Panc1 (cell line): ENCODE results near the gene CATSPER3. TPM values are rescaled to one million over a fixed set of nuclear protein-coding genes. Genes with fewer than 3 reads are reported as not detected.
A peak's percentile ranks its signal among the peaks of the same experiment; 100 is the strongest.

Source experiments
- ATAC-seq: fragments of 200-7000 bp; cut with Tn5 transposase; 2 replicates; pipeline ENCODE4 v1.9.1; 2020; ENCODE audit warnings: mild to moderate bottlenecking, moderate library complexity
- BruUV-seq: library from RNA; stranded (reverse); fragments of 400-500 nt; replicated peaks from 2 replicates; lab custom pipeline; 2021; lab: Mats Ljungman, UMichigan
- CTCF ChIA-PET: fragments of 300-600 bp; sonication (Branson Sonifier 250); formaldehyde crosslinking; loops from one replicate; lab custom pipeline; 2022; ENCODE audit warnings: antibody characterized with exemption; lab: Charles Lee
- POLR2A ChIA-PET: fragments of 300-600 bp; sonication (Branson Sonifier 250); formaldehyde crosslinking; loops from one replicate; lab custom pipeline; 2022; ENCODE audit warnings: antibody characterized with exemption; lab: Charles Lee
- DNase-seq: peaks from one replicate; pipeline ENCODE4 v3.0.0-alpha.2; 2010; ENCODE audit warnings: low read depth, low spot score
- H3K27ac ChIP-seq: 2 replicates; pipeline ENCODE4 v1.5.1; 2011; ENCODE audit warnings: mild to moderate bottlenecking, low read length, inconsistent platforms
- H3K27me3 ChIP-seq: fragments of 200-500 bp; sonication (Bioruptor generic); 2 replicates; pipeline ENCODE4 v1.6.0; 2014; ENCODE audit warnings: low read length, inconsistent platforms; ENCODE audit not compliant: control insufficient read depth, insufficient read depth
- H3K36me3 ChIP-seq: fragments of 200-500 bp; sonication (Bioruptor generic); 2 replicates; pipeline ENCODE4 v1.5.1; 2014; ENCODE audit warnings: inconsistent platforms, mild to moderate bottlenecking, low read length, moderate library complexity; ENCODE audit not compliant: control insufficient read depth, insufficient read depth
- H3K4me1 ChIP-seq: 2 replicates; pipeline ENCODE4 v1.5.1; 2011; ENCODE audit warnings: inconsistent platforms, mild to moderate bottlenecking, low read length, moderate library complexity; ENCODE audit not compliant: control insufficient read depth, insufficient read depth
- H3K4me3 ChIP-seq, 2 experiments: 2 replicates each; pipeline ENCODE4 v1.5.1; 2011 to 2012; ENCODE audit warnings: low read depth in 2 of 2, low read length in 2 of 2, mild to moderate bottlenecking in 2 of 2, inconsistent platforms in 1 of 2, moderate library complexity in 1 of 2
- H3K9me3 ChIP-seq: fragments of 200-500 bp; sonication (Bioruptor generic); 2 replicates; pipeline ENCODE4 v1.5.1; 2014; ENCODE audit warnings: low read depth, mild to moderate bottlenecking, inconsistent platforms, low read length, moderate library complexity; ENCODE audit not compliant: control insufficient read depth, insufficient read depth
- CTCF ChIP-seq: fragments of 450-650 bp; IDR thresholded peaks from 2 replicates; pipeline ENCODE4 v1.5.1; 2017; ENCODE audit warnings: mild to moderate bottlenecking
- POLR2AphosphoS5 ChIP-seq: IDR thresholded peaks from 2 replicates; pipeline ENCODE4 v1.6.1; 2012; ENCODE audit warnings: mild to moderate bottlenecking, low read depth, low read length, moderate library complexity
- REST ChIP-seq, 2 experiments: IDR thresholded peaks; 2 replicates each; pipeline ENCODE4 v1.6.1; 2011 to 2012; ENCODE audit warnings: low read depth in 2 of 2, control low read depth in 1 of 2, low read length in 1 of 2, mild to moderate bottlenecking in 1 of 2, moderate library complexity in 1 of 2; ENCODE audit not compliant: insufficient read depth in 1 of 2
- SIN3A ChIP-seq: IDR thresholded peaks from 2 replicates; pipeline ENCODE4 v1.6.1; 2012; ENCODE audit warnings: low read depth, mild to moderate bottlenecking, low read length, moderate library complexity, borderline replicate concordance; ENCODE audit not compliant: insufficient read depth
- TCF7L2 ChIP-seq: IDR thresholded peaks from 2 replicates; pipeline ENCODE4 v1.6.1; 2011; ENCODE audit warnings: mild to moderate bottlenecking, low read depth, low read length, inconsistent platforms
- in situ Hi-C: cut with HindIII; loops from 2 replicates; pipeline ENCODE4 v1.10.0; 2016; ENCODE audit warnings: low sequenced_read_pairs, low pct_unique_long_range_greater_than_20kb
- intact Hi-C: fragments of 100-400 bp; cut with micrococcal nuclease; formaldehyde crosslinking; loops from one replicate; pipeline ENCODE4 v1.10.0; 2022; ENCODE audit not compliant: unreplicated experiment
- total RNA-seq: library from RNA; stranded (reverse); gene quantifications from one replicate; pipeline ENCODE4 v1.2.1, GENCODE V29; 2021; ENCODE audit not compliant: unreplicated experiment

The CATSPER3 gene
- total RNA-seq, 1 experiment from 2014 or later: 0.69 TPM

- TF ChIP-seq TCF7L2 (no peak), REST (IDR thresholded peaks at IDR 0.05; ENCODE audit: insufficient read depth in 1 of 2, low read depth in 2 of 2, low read length in 1 of 2) (no peak), CTCF (no peak; the same call in 1 of the 2 replicates), SIN3A (no peak), POLR2AphosphoS5 (no peak)
- intact Hi-C loops (no loop called here), in situ Hi-C loops (no loop called here)
- no peak overlapping the region for H3K27ac ChIP-seq
- H3K36me3 ChIP-seq: no peaks in the 10 kb centered on the region
- ATAC-seq (peak; percentile 40; the same call in 1 of the 2 replicates), DNase-seq (no peak)
- no peaks in the 10 kb centered on the region for H3K9me3 ChIP-seq
- H3K4me1 ChIP-seq: peaks cover 6% of the 10 kb centered on the region
- no peak overlapping the region for H3K4me3 ChIP-seq
- ChIA-PET CTCF (no interaction called here), POLR2A (interaction anchor here (0.5 kb wide), 1 partner anchor 250 kb away, joined by 4 read pairs; no protein-coding TSS in a partner anchor)
- no peaks in the 10 kb centered on the region for H3K27me3 ChIP-seq
- no TSS peak for BruUV-seq
These were observed 51.6 kb downstream of the CATSPER3 start for GRCh38 chr5:135019314-135019713.

GRCh38 chr5:135020111-135020895 is 52.6 kb downstream of the CATSPER3 start:
- Histone ChIP-seq H3K4me1 (no peaks in the 10 kb centered on the region), H3K27me3 (no peaks in the 10 kb centered on the region), H3K9me3 (no peaks in the 10 kb centered on the region), H3K27ac (no peak overlapping the region), H3K4me3 (no peak overlapping the region), H3K36me3 (no peaks in the 10 kb centered on the region)
- no peak for TF ChIP-seq SIN3A
- TF ChIP-seq POLR2AphosphoS5: no peak
- no peak for TF ChIP-seq TCF7L2
- TF ChIP-seq CTCF: no peak
- TF ChIP-seq REST (IDR thresholded peaks at IDR 0.05; ENCODE audit: insufficient read depth in 1 of 2, low read depth in 2 of 2, low read length in 1 of 2): no peak
- no peak for DNase-seq
- in situ Hi-C loops: no loop called here
- intact Hi-C loops: no loop called here
- no peak for ATAC-seq
- ChIA-PET CTCF (no interaction called here), POLR2A (interaction anchor here (0.7 kb wide), 1 partner anchor 10 kb away, joined by 3 read pairs; no protein-coding TSS in a partner anchor)
- no TSS peak for BruUV-seq
